K562 (cell line): ENCODE results near the gene PLCB3. TPM values are rescaled to one million over a fixed set of nuclear protein-coding genes. Genes with fewer than 3 reads are reported as not detected.

Experiments
- CHD2 ChIP-seq: IDR thresholded peaks from 2 replicates; pipeline ENCODE4 v1.6.1; 2011; ENCODE audit warnings: low read depth, low read length
- FOXA1 ChIP-seq: fragments of 450-650 bp; IDR thresholded peaks from 2 replicates; pipeline ENCODE4 v1.6.1; 2016; ENCODE audit warnings: mild to moderate bottlenecking, borderline replicate concordance
- GABPA ChIP-seq: fragments of 200-800 bp; sonication (Bioruptor generic); conservative IDR thresholded peaks from 2 replicates; pipeline ENCODE4 v1.6.1; 2016; ENCODE audit warnings: low read depth, missing genetic modification characterization, missing compliant biosample characterization
- LARP7 ChIP-seq: fragments of 450-650 bp; IDR thresholded peaks from 2 replicates; pipeline ENCODE4 v1.6.1; 2016
- MTA3 ChIP-seq: fragments of 450-650 bp; formaldehyde crosslinking; IDR thresholded peaks from 2 replicates; pipeline ENCODE4 v1.6.1; 2017; ENCODE audit warnings: mild to moderate bottlenecking, borderline replicate concordance
- MXI1 ChIP-seq: IDR thresholded peaks from 2 replicates; pipeline ENCODE4 v1.6.1; 2011; ENCODE audit warnings: low read depth, mild to moderate bottlenecking, improper control_type of control experiment, low read length
- PTBP1 ChIP-seq: fragments of 200-400 bp; formaldehyde crosslinking; IDR thresholded peaks from 2 replicates; pipeline ENCODE4 v1.6.1; 2017; ENCODE audit warnings: low read depth, low read length
- SMAD1 ChIP-seq: fragments of 150-350 bp; IDR thresholded peaks from 2 replicates; pipeline ENCODE4 v1.6.1; 2014; ENCODE audit warnings: low read length, low read depth; ENCODE audit not compliant: partially characterized antibody
- SMAD3 ChIP-seq: fragments of 450-650 bp; formaldehyde crosslinking; conservative IDR thresholded peaks from 2 replicates; pipeline ENCODE4 v1.4.0; 2020; ENCODE audit warnings: mild to moderate bottlenecking
- XRCC3 ChIP-seq: fragments of 450-650 bp; IDR thresholded peaks from 2 replicates; pipeline ENCODE4 v1.6.1; 2017; ENCODE audit warnings: mild to moderate bottlenecking, moderate library complexity
- ZC3H8 ChIP-seq: fragments of 450-650 bp; IDR thresholded peaks from 2 replicates; pipeline ENCODE4 v1.6.1; 2017
- ZZZ3 ChIP-seq: fragments of 450-650 bp; IDR thresholded peaks from 2 replicates; pipeline ENCODE4 v1.6.1; 2016; ENCODE audit warnings: antibody characterized with exemption, mild to moderate bottlenecking, moderate library complexity
- polyA plus RNA-seq, 8 experiments: library from polyadenylated mRNA; depleted of rRNA in 4 of 8; stranded (reverse) in 5 of 8; unstranded in 3 of 8; fragments of >200 nt; fragmentation: Nextera tagmentation in 2 of 8; fragmentation: Illumina TruSeq in 1 of 8; extraction: Ambion mirVana in 2 of 8; extraction: Trizol in 1 of 8; gene quantifications; 2 replicates each; pipeline versions ENCODE4 v1.2.1 to v1.2.3, GENCODE V29; 2011 to 2014; ENCODE audit warnings: inconsistent platforms in 1 of 8, missing spikeins in 1 of 8
- total RNA-seq, 7 experiments: library from RNA; depleted of rRNA in 6 of 7; stranded (reverse); fragments of >200 nt in 6 of 7; fragmentation: Illumina TruSeq in 2 of 7; extraction: Trizol in 2 of 7; gene quantifications; 2 replicates each; pipeline versions ENCODE4 v1.2.1 to v1.2.3, GENCODE V29; 2011 to 2021; ENCODE audit warnings: low replicate concordance in 1 of 7
- TF ChIP-seq, protein P1 (sequence below): IDR thresholded peaks from 2 replicates; pipeline ENCODE4 v1.6.1; 2011; ENCODE audit not compliant: insufficient read length; ENCODE audit errors: extremely low read depth
- TF ChIP-seq, protein P2 (sequence below): sonication (generic); formaldehyde crosslinking; IDR thresholded peaks from 2 replicates; pipeline ENCODE4 v1.8.0; 2022; ENCODE audit warnings: mild to moderate bottlenecking, missing genetic modification reagents
- TF ChIP-seq, protein P3 (sequence below): fragments of 450-650 bp; IDR thresholded peaks from 2 replicates; pipeline ENCODE4 v1.6.1; 2016; ENCODE audit warnings: missing biosample characterization, missing genetic modification characterization
- TF ChIP-seq, protein P4 (sequence below): sonication (generic); formaldehyde crosslinking; IDR thresholded peaks from 2 replicates; pipeline ENCODE4 v1.8.0; 2023; ENCODE audit warnings: mild to moderate bottlenecking, missing genetic modification reagents
- TF ChIP-seq, protein P5 (sequence below), 2 experiments: fragments of 450-650 bp in 1 of 2; IDR thresholded peaks; 2 replicates each; pipeline ENCODE4 v1.6.1; 2011 to 2017; ENCODE audit warnings: low read depth in 2 of 2, antibody characterized with exemption in 1 of 2, borderline replicate concordance in 1 of 2, low read length in 1 of 2, mild to moderate bottlenecking in 1 of 2, mixed read lengths in 1 of 2; ENCODE audit not compliant: control insufficient read depth in 1 of 2

PLCB3 gene
- total and polyA plus RNA-seq, 9 of the 15 experiments (the other 6 are each of a cell fraction or from before 2014, with no cell fraction given), result 0.31 to 44.8 (median 14.6) TPM

DNA sequence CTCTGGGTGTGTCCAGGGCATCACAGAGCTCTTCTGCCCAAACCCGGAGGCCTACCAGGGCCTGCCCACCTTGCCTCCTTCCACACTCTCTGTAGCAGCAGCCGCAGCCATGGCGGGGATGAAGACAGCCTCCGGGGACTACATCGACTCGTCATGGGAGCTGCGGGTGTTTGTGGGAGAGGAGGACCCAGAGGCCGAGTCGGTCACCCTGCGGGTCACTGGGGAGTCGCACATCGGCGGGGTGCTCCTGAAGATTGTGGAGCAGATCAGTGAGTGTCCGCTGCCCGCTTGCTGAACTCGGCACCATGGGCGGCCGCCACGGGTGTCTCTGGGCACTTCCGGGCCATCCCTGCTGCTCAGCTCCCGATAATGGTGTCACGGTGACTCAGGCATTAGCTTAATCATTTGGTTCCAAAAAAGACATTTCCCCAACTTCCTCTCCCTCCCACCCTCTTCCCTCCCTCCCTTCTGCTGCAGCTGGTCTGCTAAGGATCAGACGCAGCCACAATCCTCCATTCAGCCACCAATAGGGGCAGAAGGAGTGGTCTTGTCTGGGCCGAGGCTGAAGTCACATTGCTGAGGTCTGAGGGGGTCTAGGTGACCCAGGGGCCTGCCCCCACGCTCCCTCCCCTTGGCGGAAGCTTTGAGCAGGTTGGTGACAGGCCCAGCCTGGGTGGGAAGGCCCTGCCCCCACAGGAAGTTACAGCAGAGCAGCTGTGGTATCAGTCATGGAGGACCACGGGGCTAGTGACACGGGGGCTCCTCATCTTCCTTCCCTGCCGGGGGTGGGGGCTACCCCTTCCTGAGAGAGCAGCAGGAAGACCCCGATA lies 43.9 kb upstream of the PLCB3 start (continued):
- TF ChIP-seq MXI1, result 0 out of 2 replicates have a peak, but pooled peaks have one; percentile 10
- TF ChIP-seq SMAD3, result no peak
- peak; percentile 65 for TF ChIP-seq SMAD1
- TF ChIP-seq, protein P1, sequence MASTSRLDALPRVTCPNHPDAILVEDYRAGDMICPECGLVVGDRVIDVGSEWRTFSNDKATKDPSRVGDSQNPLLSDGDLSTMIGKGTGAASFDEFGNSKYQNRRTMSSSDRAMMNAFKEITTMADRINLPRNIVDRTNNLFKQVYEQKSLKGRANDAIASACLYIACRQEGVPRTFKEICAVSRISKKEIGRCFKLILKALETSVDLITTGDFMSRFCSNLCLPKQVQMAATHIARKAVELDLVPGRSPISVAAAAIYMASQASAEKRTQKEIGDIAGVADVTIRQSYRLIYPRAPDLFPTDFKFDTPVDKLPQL, result no peak
- 0 out of 2 replicates have a peak, but pooled peaks have one; percentile 14 for TF ChIP-seq PTBP1
- TF ChIP-seq, protein P2, sequence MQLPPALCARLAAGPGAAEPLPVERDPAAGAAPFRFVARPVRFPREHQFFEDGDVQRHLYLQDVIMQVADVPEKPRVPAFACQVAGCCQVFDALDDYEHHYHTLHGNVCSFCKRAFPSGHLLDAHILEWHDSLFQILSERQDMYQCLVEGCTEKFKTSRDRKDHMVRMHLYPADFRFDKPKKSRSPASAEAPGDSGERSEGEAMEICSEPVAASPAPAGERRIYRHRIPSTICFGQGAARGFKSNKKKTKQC (CRISPR knock-in tag), result peak; percentile 31; the same call in 1 of the 2 replicates
- TF ChIP-seq, protein P3, sequence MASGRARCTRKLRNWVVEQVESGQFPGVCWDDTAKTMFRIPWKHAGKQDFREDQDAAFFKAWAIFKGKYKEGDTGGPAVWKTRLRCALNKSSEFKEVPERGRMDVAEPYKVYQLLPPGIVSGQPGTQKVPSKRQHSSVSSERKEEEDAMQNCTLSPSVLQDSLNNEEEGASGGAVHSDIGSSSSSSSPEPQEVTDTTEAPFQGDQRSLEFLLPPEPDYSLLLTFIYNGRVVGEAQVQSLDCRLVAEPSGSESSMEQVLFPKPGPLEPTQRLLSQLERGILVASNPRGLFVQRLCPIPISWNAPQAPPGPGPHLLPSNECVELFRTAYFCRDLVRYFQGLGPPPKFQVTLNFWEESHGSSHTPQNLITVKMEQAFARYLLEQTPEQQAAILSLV (tag), result no peak; the same call in 1 of the 2 replicates
- no peak for TF ChIP-seq FOXA1
- no peak; the same call in 1 of the 2 replicates for TF ChIP-seq MTA3
- peak; percentile 89 for TF ChIP-seq GABPA (tag)
- TF ChIP-seq CHD2, result no peak
- TF ChIP-seq, protein P4, sequence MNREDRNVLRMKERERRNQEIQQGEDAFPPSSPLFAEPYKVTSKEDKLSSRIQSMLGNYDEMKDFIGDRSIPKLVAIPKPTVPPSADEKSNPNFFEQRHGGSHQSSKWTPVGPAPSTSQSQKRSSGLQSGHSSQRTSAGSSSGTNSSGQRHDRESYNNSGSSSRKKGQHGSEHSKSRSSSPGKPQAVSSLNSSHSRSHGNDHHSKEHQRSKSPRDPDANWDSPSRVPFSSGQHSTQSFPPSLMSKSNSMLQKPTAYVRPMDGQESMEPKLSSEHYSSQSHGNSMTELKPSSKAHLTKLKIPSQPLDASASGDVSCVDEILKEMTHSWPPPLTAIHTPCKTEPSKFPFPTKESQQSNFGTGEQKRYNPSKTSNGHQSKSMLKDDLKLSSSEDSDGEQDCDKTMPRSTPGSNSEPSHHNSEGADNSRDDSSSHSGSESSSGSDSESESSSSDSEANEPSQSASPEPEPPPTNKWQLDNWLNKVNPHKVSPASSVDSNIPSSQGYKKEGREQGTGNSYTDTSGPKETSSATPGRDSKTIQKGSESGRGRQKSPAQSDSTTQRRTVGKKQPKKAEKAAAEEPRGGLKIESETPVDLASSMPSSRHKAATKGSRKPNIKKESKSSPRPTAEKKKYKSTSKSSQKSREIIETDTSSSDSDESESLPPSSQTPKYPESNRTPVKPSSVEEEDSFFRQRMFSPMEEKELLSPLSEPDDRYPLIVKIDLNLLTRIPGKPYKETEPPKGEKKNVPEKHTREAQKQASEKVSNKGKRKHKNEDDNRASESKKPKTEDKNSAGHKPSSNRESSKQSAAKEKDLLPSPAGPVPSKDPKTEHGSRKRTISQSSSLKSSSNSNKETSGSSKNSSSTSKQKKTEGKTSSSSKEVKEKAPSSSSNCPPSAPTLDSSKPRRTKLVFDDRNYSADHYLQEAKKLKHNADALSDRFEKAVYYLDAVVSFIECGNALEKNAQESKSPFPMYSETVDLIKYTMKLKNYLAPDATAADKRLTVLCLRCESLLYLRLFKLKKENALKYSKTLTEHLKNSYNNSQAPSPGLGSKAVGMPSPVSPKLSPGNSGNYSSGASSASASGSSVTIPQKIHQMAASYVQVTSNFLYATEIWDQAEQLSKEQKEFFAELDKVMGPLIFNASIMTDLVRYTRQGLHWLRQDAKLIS (CRISPR knock-in tag), result peak; percentile 25
- no peak for TF ChIP-seq LARP7
- no peak for TF ChIP-seq ZZZ3
- TF ChIP-seq, protein P5, sequence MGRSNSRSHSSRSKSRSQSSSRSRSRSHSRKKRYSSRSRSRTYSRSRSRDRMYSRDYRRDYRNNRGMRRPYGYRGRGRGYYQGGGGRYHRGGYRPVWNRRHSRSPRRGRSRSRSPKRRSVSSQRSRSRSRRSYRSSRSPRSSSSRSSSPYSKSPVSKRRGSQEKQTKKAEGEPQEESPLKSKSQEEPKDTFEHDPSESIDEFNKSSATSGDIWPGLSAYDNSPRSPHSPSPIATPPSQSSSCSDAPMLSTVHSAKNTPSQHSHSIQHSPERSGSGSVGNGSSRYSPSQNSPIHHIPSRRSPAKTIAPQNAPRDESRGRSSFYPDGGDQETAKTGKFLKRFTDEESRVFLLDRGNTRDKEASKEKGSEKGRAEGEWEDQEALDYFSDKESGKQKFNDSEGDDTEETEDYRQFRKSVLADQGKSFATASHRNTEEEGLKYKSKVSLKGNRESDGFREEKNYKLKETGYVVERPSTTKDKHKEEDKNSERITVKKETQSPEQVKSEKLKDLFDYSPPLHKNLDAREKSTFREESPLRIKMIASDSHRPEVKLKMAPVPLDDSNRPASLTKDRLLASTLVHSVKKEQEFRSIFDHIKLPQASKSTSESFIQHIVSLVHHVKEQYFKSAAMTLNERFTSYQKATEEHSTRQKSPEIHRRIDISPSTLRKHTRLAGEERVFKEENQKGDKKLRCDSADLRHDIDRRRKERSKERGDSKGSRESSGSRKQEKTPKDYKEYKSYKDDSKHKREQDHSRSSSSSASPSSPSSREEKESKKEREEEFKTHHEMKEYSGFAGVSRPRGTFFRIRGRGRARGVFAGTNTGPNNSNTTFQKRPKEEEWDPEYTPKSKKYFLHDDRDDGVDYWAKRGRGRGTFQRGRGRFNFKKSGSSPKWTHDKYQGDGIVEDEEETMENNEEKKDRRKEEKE (IDR thresholded peaks at IDR 0.05; ENCODE audit: borderline replicate concordance in 1 of 2, control insufficient read depth in 1 of 2, low read depth in 2 of 2, low read length in 1 of 2), result 0 out of 4 replicates have a peak, but pooled peaks of 1 of the 2 experiments have one; percentile 68
- TF ChIP-seq XRCC3, result no peak
- TF ChIP-seq ZC3H8, result no peak
